NCI-H2196 (cell line): Measurements from ENCODE around the gene ZBTB42.
"Not testable (repeated sequence)": the region's sequence is repeated elsewhere in the genome, so short reads cannot be mapped to it uniquely, and the experiment has no call there.

ENCODE experiments used
- DNase-seq: peaks from one replicate; lab custom pipeline; 2025; ENCODE audit not compliant: unreplicated experiment; lab: John Stamatoyannopoulos, UW

The ZBTB42 gene

DNA sequence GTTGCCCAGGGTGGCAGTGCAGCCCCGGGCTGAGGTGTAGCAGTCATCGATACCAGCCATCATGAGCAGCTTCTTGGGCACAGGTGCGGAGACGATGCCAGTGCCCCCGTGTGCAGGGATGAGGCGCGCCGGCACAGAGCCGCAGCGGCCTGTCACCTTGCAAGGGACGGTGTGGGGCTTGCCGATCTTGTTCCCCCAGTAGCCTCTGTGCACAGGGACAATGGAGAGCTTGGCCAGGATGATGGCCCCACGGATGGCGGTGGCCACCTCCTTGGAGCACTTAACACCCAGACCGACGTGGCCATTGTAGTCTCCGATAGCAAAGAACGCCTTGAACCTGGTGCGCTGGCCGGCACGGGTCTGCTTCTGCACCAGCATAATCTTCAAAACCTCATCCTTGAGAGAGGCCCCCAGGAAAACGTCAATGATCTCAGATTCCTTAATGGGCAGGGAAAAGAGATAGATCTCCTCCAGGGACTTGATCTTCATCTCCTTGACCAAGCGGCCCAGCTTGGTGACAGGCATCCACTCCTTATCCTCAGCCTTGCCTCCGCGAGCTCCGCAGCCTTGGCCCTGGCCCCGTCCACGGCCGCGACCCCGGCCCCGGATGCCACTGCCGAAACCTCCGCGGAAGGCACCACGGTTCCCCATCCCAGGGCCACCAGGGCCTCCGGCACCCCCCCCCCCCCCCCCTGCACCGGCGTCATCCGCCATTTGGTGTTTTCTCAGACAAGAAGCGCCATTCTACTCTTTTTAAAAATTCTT, 35.5 kb downstream of the ZBTB42 start:
- not testable (repeated sequence) for DNase-seq

DNA sequence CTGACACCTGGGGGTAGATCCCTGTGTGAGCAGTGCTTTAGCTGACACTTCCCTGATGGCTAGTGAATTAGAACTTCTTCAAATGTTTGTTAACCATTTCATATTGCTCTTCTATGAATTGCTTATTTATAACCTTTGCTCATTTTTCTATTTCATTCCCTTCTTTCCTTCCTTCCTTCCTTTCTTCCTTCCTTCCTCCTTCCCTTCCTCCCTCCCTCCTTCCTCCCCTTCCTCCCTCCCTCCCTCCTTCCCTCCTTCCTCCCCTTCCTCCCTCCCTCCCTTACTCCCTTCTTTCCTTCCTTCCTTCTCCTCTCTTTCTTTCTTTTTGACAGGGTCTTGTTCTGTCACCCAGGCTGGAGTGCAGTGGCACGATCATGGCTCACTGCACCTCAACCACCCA, 40.8 kb downstream of the ZBTB42 start:
- no peak for DNase-seq

GRCh38 chr14:104843006-104843405, 42.1 kb downstream of the ZBTB42 start:
- no peak for DNase-seq

- DNase-seq, result no peak
These were observed 42.8 kb downstream of the ZBTB42 start for GRCh38 chr14:104843442-104844305.

DNA sequence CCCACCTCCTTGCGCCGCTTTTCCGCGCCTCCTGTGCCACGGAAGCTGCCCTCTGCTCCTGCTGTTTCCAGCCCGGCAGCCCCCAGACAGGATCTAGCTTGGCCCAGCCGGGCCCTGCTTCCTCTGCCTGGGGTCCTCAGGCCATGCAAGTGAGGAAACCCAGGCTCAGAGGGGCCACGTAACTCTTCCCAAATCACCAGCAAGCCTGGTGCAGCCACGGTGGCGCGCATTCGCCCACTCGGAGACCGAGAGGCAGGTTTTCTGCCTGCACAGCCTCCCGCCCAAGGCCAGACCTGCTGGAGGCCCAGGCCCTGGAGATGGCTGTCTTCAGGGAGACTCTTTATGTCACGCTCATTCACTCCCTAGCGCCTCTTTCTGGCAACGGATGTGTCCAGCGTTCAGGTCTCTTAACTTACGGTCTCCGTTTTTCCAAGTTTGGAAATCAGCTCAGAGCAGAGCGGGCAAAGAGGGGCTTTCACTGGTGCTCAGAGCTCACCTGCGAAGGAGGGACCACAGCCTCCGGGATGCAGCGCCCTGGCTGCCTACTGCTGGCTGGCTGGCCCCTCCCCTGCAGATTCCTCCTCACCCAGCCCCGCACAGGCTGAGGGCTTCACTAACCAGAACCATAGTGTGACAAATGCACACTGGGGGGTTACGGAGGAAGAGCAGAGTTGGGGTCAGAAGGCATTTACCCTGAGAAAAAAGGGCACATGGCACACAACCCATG, 43.6 kb downstream of the ZBTB42 start:
- no peak for DNase-seq

DNA sequence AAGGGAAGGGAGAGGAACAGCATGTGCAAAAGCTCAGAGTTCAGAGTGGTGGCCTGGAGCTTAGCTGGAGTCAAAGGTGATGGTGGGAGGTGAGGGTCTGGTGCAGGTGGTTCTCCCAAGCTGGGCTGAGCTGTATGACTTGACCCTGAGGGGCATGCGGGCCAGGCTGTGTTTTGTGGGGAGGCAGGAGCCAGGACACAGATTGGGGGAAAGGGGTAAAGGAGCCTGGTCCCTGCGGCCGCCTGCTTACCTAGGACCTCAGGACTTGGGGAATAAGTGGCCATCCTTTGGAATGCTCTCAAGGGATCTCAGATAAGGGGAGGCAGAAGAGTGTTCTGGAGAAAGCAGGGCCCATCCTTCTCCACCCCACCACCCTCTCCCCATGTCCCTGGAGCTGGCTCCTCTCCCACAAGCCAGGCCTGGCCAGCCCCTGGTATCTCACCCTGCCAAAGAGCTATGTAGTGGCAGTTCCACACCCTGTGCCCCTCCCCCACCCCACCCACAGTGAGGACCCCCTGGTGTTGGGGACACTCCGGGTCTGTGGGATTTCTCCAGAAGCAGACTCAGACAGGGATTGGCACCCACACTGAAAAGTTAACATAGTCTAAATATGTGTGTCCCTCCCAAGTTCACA, 44.2 kb downstream of the ZBTB42 start:
- no peak for DNase-seq

- DNase-seq, result no peak
These were observed 45.0 kb downstream of the ZBTB42 start for GRCh38 chr14:104845834-104846441.

- no peak for DNase-seq
These were observed 51.4 kb downstream of the ZBTB42 start for GRCh38 chr14:104852280-104852663.
